Caco-2 (cell line): Measurements from ENCODE around the gene FXN. TPM values are rescaled to one million over a fixed set of nuclear protein-coding genes. Genes with fewer than 3 reads are reported as not detected.

ENCODE experiments used
- BruUV-seq: library from RNA; stranded (reverse); fragments of 400-500 nt; replicated peaks from 2 replicates; lab custom pipeline; 2021; lab: Mats Ljungman, UMichigan
- CTCF ChIA-PET: fragments of 300-600 bp; sonication (Branson Sonifier 250); formaldehyde crosslinking; loops from one replicate; lab custom pipeline; 2022; ENCODE audit warnings: antibody characterized with exemption; lab: Charles Lee
- POLR2A ChIA-PET: fragments of 300-600 bp; sonication (Branson Sonifier 250); formaldehyde crosslinking; loops from one replicate; lab custom pipeline; 2022; ENCODE audit warnings: antibody characterized with exemption; lab: Charles Lee
- DNase-seq, 2 experiments: peaks; one replicate each; pipeline versions ENCODE4 v3.0.0 to v3.0.0-alpha.2; 2020 to 2022
- H3K27me3 ChIP-seq: replicated peaks from 2 replicates; pipeline ENCODE4 v1.6.0; 2011; ENCODE audit warnings: low read length; ENCODE audit not compliant: control insufficient read depth, insufficient read depth
- H3K36me3 ChIP-seq: 2 replicates; pipeline ENCODE4 v1.5.1; 2011; ENCODE audit warnings: low read length; ENCODE audit not compliant: control insufficient read depth, insufficient read depth
- H3K4me1 ChIP-seq: fragments of 250-450 bp; sonication (Bioruptor Pico); 2 replicates; pipeline ENCODE4 v1.5.1; 2020; ENCODE audit warnings: mild to moderate bottlenecking
- H3K4me3 ChIP-seq: 2 replicates; pipeline ENCODE4 v1.5.1; 2011; ENCODE audit warnings: low read depth, mild to moderate bottlenecking, control low read depth, low read length
- H3K9me3 ChIP-seq: fragments of 250-450 bp; sonication (Bioruptor Pico); 2 replicates; pipeline ENCODE4 v1.5.1; 2020; ENCODE audit warnings: mild to moderate bottlenecking, moderate library complexity
- H3K27ac Mint-ChIP-seq: one replicate; pipeline ENCODE4 v1.8.0; 2022; ENCODE audit warnings: mixed read lengths; ENCODE audit not compliant: unreplicated experiment
- H3K27me3 Mint-ChIP-seq: one replicate; pipeline ENCODE4 v1.8.0; 2022; ENCODE audit warnings: mixed read lengths; ENCODE audit not compliant: insufficient read depth, unreplicated experiment
- H3K36me3 Mint-ChIP-seq: one replicate; pipeline ENCODE4 v1.8.0; 2022; ENCODE audit warnings: mild to moderate bottlenecking, mixed read lengths; ENCODE audit not compliant: insufficient read depth, unreplicated experiment
- H3K4me1 Mint-ChIP-seq: one replicate; pipeline ENCODE4 v1.8.0; 2022; ENCODE audit warnings: low read depth, mixed read lengths; ENCODE audit not compliant: unreplicated experiment
- H3K4me3 Mint-ChIP-seq: one replicate; pipeline ENCODE4 v1.8.0; 2022; ENCODE audit warnings: mild to moderate bottlenecking, moderate library complexity, mixed read lengths; ENCODE audit not compliant: unreplicated experiment
- H3K9me3 Mint-ChIP-seq: one replicate; pipeline ENCODE4 v1.8.0; 2022; ENCODE audit warnings: mixed read lengths; ENCODE audit not compliant: unreplicated experiment
- CTCF ChIP-seq, 2 experiments: fragments of 200-600 bp in 1 of 2; IDR thresholded peaks; 1 replicate in 1 of 2; 2 replicates in 1 of 2; pipeline versions ENCODE4 v1.5.1 to v1.8.0; 2011 to 2022; ENCODE audit warnings: antibody characterized with exemption in 1 of 2, control low read depth in 1 of 2, inconsistent platforms in 1 of 2, low read depth in 1 of 2, low read length in 1 of 2, mild to moderate bottlenecking in 1 of 2, moderate library complexity in 1 of 2; ENCODE audit not compliant: insufficient read depth in 1 of 2, severe bottlenecking in 1 of 2, unreplicated experiment in 1 of 2
- intact Hi-C: fragments of 100-400 bp; cut with micrococcal nuclease; formaldehyde crosslinking; loops from one replicate; pipeline ENCODE4 v1.10.0; 2022; ENCODE audit not compliant: unreplicated experiment
- total RNA-seq: library from RNA; stranded (reverse); gene quantifications from 2 replicates; pipeline ENCODE4 v1.2.3, GENCODE V29; 2022

FXN gene
- total RNA-seq, 1 experiment from 2014 or later = 8.6 TPM

GRCh38 chr9:69147041-69147834 lies 111.7 kb downstream of the FXN start:
- H3K4me1 Mint-ChIP-seq = no peaks in the 10 kb centered on the region
- H3K27me3 Mint-ChIP-seq = no peaks in the 10 kb centered on the region
- H3K4me3 Mint-ChIP-seq = no peak overlapping the region
- H3K9me3 Mint-ChIP-seq = no peaks in the 10 kb centered on the region
- ChIA-PET CTCF (no interaction called here), POLR2A (no interaction called here)
- no peak for TF ChIP-seq CTCF (IDR thresholded peaks at IDR 0.05; ENCODE audit: insufficient read depth in 1 of 2, low read depth in 1 of 2, low read length in 1 of 2, severe bottlenecking in 1 of 2, unreplicated experiment in 1 of 2)
- H3K4me3 ChIP-seq = no peak overlapping the region
- intact Hi-C loops = no loop called here
- H3K27ac Mint-ChIP-seq = no peak overlapping the region
- H3K9me3 ChIP-seq = no peaks in the 10 kb centered on the region
- H3K27me3 ChIP-seq = no peaks in the 10 kb centered on the region
- no TSS peak for BruUV-seq
- no peaks in the 10 kb centered on the region for H3K36me3 Mint-ChIP-seq
- no peaks in the 10 kb centered on the region for H3K36me3 ChIP-seq
- H3K4me1 ChIP-seq = no peaks in the 10 kb centered on the region
- no peak for DNase-seq

GRCh38 chr9:69149321-69149807 lies 113.8 kb downstream of the FXN start:
- no peak overlapping the region for H3K4me3 Mint-ChIP-seq
- Histone ChIP-seq H3K4me1 (no peaks in the 10 kb centered on the region), H3K4me3 (no peak overlapping the region), H3K9me3 (no peaks in the 10 kb centered on the region), H3K27me3 (no peaks in the 10 kb centered on the region), H3K36me3 (no peaks in the 10 kb centered on the region)
- no peak overlapping the region for H3K27ac Mint-ChIP-seq
- CTCF ChIA-PET = interaction anchor here (0.6 to 1.0 kb wide), 2 partner anchors 41 to 44 kb away, joined by 3 read pairs; no protein-coding TSS in a partner anchor
- no peaks in the 10 kb centered on the region for H3K36me3 Mint-ChIP-seq
- TF ChIP-seq CTCF (IDR thresholded peaks at IDR 0.05; ENCODE audit: insufficient read depth in 1 of 2, low read depth in 1 of 2, low read length in 1 of 2, severe bottlenecking in 1 of 2, unreplicated experiment in 1 of 2) = no peak
- H3K9me3 Mint-ChIP-seq = no peaks in the 10 kb centered on the region
- no TSS peak for BruUV-seq
- no peaks in the 10 kb centered on the region for H3K4me1 Mint-ChIP-seq
- DNase-seq = peak in 1 of 2 experiments; percentile 0
- H3K27me3 Mint-ChIP-seq = no peaks in the 10 kb centered on the region
- intact Hi-C loops = no loop called here
- POLR2A ChIA-PET = no interaction called here

Other genes with a start within 250 kb of the FXN start
- gene PRKACG, start 21.6 kb upstream of the FXN start, total RNA-seq = not detected in 2 replicates
- 35.8 and 36.7 TPM in 2 replicates for gene TJP2, start 138.5 kb downstream of the FXN start, total RNA-seq